H9 (cell line): ENCODE data around the gene DNAAF5. TPM values are rescaled to one million over a fixed set of nuclear protein-coding genes. Genes with fewer than 3 reads are reported as not detected.
A peak's percentile ranks its signal among the peaks of the same experiment; 100 is the strongest.

Source experiments
- DNase-seq: peaks from one replicate; pipeline ENCODE4 v3.0.0-alpha.2; 2017
- H2AFZ ChIP-seq: one replicate; pipeline ENCODE4 v1.6.1; 2013; ENCODE audit warnings: mild to moderate bottlenecking, low read length, control low read depth, moderate library complexity
- H2AK5ac ChIP-seq: 2 replicates; pipeline ENCODE4 v1.6.1; 2013; ENCODE audit warnings: low read length, control low read depth, mixed read lengths; ENCODE audit not compliant: insufficient read length
- H2BK120ac ChIP-seq: one replicate; pipeline ENCODE4 v1.6.1; 2013; ENCODE audit warnings: low read depth, mild to moderate bottlenecking, low read length, control low read depth, inconsistent platforms; ENCODE audit not compliant: poor library complexity, severe bottlenecking
- H2BK12ac ChIP-seq: 2 replicates; pipeline ENCODE4 v1.6.1; 2013; ENCODE audit warnings: low read length, control low read depth, mixed read lengths, low read depth; ENCODE audit not compliant: insufficient read length
- H2BK15ac ChIP-seq: 2 replicates; pipeline ENCODE4 v1.6.1; 2013; ENCODE audit warnings: low read depth, low read length, control low read depth
- H2BK20ac ChIP-seq: one replicate; pipeline ENCODE4 v1.6.1; 2013; ENCODE audit warnings: low read depth, mild to moderate bottlenecking, low read length, control low read depth, inconsistent platforms; ENCODE audit not compliant: poor library complexity, severe bottlenecking
- H2BK5ac ChIP-seq: 2 replicates; pipeline ENCODE4 v1.6.1; 2013; ENCODE audit warnings: low read length, control low read depth, mixed read lengths; ENCODE audit not compliant: insufficient read length
- H3K14ac ChIP-seq: 2 replicates; pipeline ENCODE4 v1.6.1; 2013; ENCODE audit warnings: low read length, control low read depth; ENCODE audit not compliant: insufficient read depth
- H3K18ac ChIP-seq: 2 replicates; pipeline ENCODE4 v1.6.1; 2013; ENCODE audit warnings: low read depth, mild to moderate bottlenecking, mixed read lengths, low read length, control low read depth; ENCODE audit not compliant: insufficient read length
- H3K23ac ChIP-seq: 2 replicates; pipeline ENCODE4 v1.6.1; 2013; ENCODE audit warnings: low read length, control low read depth, mixed read lengths, low read depth; ENCODE audit not compliant: insufficient read length
- H3K23me2 ChIP-seq: 2 replicates; pipeline ENCODE4 v1.6.1; 2013; ENCODE audit warnings: low read depth, mild to moderate bottlenecking, mixed read lengths, low read length, control low read depth; ENCODE audit not compliant: insufficient read length, poor library complexity, severe bottlenecking
- H3K27ac ChIP-seq: 2 replicates; pipeline ENCODE4 v1.5.1; 2013; ENCODE audit warnings: low read length, control low read depth, mixed read lengths, low read depth; ENCODE audit not compliant: insufficient read length
- H3K27me3 ChIP-seq: 2 replicates; pipeline ENCODE4 v1.6.1; 2013; ENCODE audit warnings: low read length, control low read depth, inconsistent platforms; ENCODE audit not compliant: insufficient read depth
- H3K4ac ChIP-seq: 2 replicates; pipeline ENCODE4 v1.6.1; 2013; ENCODE audit warnings: low read depth, mild to moderate bottlenecking, control low read depth, inconsistent platforms, low read length, moderate library complexity
- H3K4me1 ChIP-seq: 2 replicates; pipeline ENCODE4 v1.6.1; 2013; ENCODE audit warnings: low read length, control low read depth, inconsistent platforms; ENCODE audit not compliant: insufficient read depth
- H3K4me2 ChIP-seq: 2 replicates; pipeline ENCODE4 v1.6.1; 2013; ENCODE audit warnings: low read length, control low read depth, mixed read lengths; ENCODE audit not compliant: insufficient read length, insufficient read depth
- H3K56ac ChIP-seq: 2 replicates; pipeline ENCODE4 v1.6.1; 2013; ENCODE audit warnings: low read depth, mild to moderate bottlenecking, mixed read lengths, low read length, control low read depth; ENCODE audit not compliant: insufficient read length
- H3K79me1 ChIP-seq: 2 replicates; pipeline ENCODE4 v1.6.1; 2013; ENCODE audit warnings: low read depth, mild to moderate bottlenecking, moderate library complexity, low read length, control low read depth, inconsistent platforms; ENCODE audit not compliant: insufficient read depth, poor library complexity, severe bottlenecking
- H3K79me2 ChIP-seq: 2 replicates; pipeline ENCODE4 v1.6.1; 2013; ENCODE audit warnings: low read length, control low read depth, inconsistent platforms; ENCODE audit not compliant: insufficient read depth
- H3K9ac ChIP-seq: 2 replicates; pipeline ENCODE4 v1.6.1; 2013; ENCODE audit warnings: low read length, control low read depth, mixed read lengths; ENCODE audit not compliant: insufficient read length; ENCODE audit errors: extremely low read depth
- H3K9me3 ChIP-seq: one replicate; pipeline ENCODE4 v1.6.1; 2013; ENCODE audit warnings: low read depth, low read length, inconsistent platforms; ENCODE audit not compliant: control insufficient read depth
- H3T11ph ChIP-seq: one replicate; pipeline ENCODE4 v1.6.1; 2013; ENCODE audit warnings: mild to moderate bottlenecking, low read length, control low read depth, inconsistent platforms
- H4K20me1 ChIP-seq: one replicate; pipeline ENCODE4 v1.6.1; 2013; ENCODE audit not compliant: control insufficient read depth, insufficient read length, insufficient read depth
- H4K5ac ChIP-seq: 2 replicates; pipeline ENCODE4 v1.6.1; 2013; ENCODE audit warnings: low read depth, mild to moderate bottlenecking, mixed read lengths, low read length, control low read depth; ENCODE audit not compliant: insufficient read length
- H4K8ac ChIP-seq: replicated peaks from 2 replicates; pipeline ENCODE4 v1.6.1; 2013; ENCODE audit warnings: low read length, control low read depth, mixed read lengths, low read depth; ENCODE audit not compliant: insufficient read length
- H4K91ac ChIP-seq: 2 replicates; pipeline ENCODE4 v1.6.1; 2013; ENCODE audit warnings: low read depth, mild to moderate bottlenecking, moderate library complexity, mixed read lengths, low read length, control low read depth; ENCODE audit not compliant: insufficient read length
- H3K27ac Mint-ChIP-seq, 3 experiments: 2 replicates in 2 of 3; 3 replicates in 1 of 3; pipeline ENCODE4 v1.8.0; 2020 to 2021; ENCODE audit warnings: mixed read lengths in 3 of 3, mild to moderate bottlenecking in 1 of 3, moderate library complexity in 1 of 3
- H3K27me3 Mint-ChIP-seq: 2 replicates; pipeline ENCODE4 v1.8.0; 2021; ENCODE audit warnings: low read depth, mild to moderate bottlenecking, moderate library complexity, mixed read lengths
- H3K36me3 Mint-ChIP-seq, 3 experiments: 2 replicates in 2 of 3; 3 replicates in 1 of 3; pipeline ENCODE4 v1.8.0; 2020 to 2021; ENCODE audit warnings: low read depth in 3 of 3, mixed read lengths in 3 of 3; ENCODE audit not compliant: insufficient read depth in 1 of 3
- H3K4me1 Mint-ChIP-seq, 2 experiments: 2 replicates each; pipeline ENCODE4 v1.8.0; 2020; ENCODE audit warnings: mixed read lengths in 2 of 2
- H3K4me3 Mint-ChIP-seq, 2 experiments: 2 replicates in 1 of 2; 3 replicates in 1 of 2; pipeline ENCODE4 v1.8.0; 2020 to 2021; ENCODE audit warnings: mild to moderate bottlenecking in 2 of 2, mixed read lengths in 2 of 2, moderate library complexity in 1 of 2
- H3K9me3 Mint-ChIP-seq, 2 experiments: 2 replicates in 1 of 2; 3 replicates in 1 of 2; pipeline ENCODE4 v1.8.0; 2020; ENCODE audit warnings: mild to moderate bottlenecking in 2 of 2, mixed read lengths in 2 of 2, moderate library complexity in 1 of 2
- WGBS: extraction: QIAGEN DNeasy Blood & Tissue Kit; methylation state at CpG from one replicate; pipeline ENCODE4 v1.1.7; 2013; ENCODE audit warnings: missing lambda C conversion rate, low lambda C conversion rate, mixed read lengths; ENCODE audit not compliant: insufficient read length; ENCODE audit errors: extremely low coverage; 5-methylcytosine and 5-hydroxymethylcytosine counted together
- total RNA-seq: library from RNA; stranded (reverse); gene quantifications from 2 replicates; pipeline ENCODE4 v1.2.1, GENCODE V29; 2021
- TF ChIP-seq, protein P1 (sequence below): fragments of 200-600 bp; sonication (generic); conservative IDR thresholded peaks from 3 replicates; pipeline ENCODE4 v1.8.0; 2021; ENCODE audit warnings: antibody characterized with exemption, mild to moderate bottlenecking

The DNAAF5 gene
- total RNA-seq, 1 experiment from 2014 or later, result 43.5 TPM

GRCh38 chr7:767580-767940 lies 41.1 kb downstream of the DNAAF5 start:
- Histone ChIP-seq H3K23ac (no peak overlapping the region), H3K79me2 (no peaks in the 10 kb centered on the region), H2AK5ac (no peak overlapping the region), H3K79me1 (no peaks in the 10 kb centered on the region), H3K4me1 (no peaks in the 10 kb centered on the region), H3K56ac (no peak overlapping the region), H3K14ac (no peak overlapping the region), H3K18ac (no peak overlapping the region), H4K20me1 (no peaks in the 10 kb centered on the region), H2BK120ac (no peak overlapping the region), H2BK20ac (no peak overlapping the region), H3K9me3 (no peaks in the 10 kb centered on the region), H3K9ac (no peak overlapping the region), H2BK12ac (no peak overlapping the region), H3K4me2 (no peak overlapping the region), H3K4ac (no peak overlapping the region), H3T11ph (no peak overlapping the region), H3K27ac (no peak overlapping the region), H4K8ac (no peak overlapping the region), H2BK5ac (no peak overlapping the region), H3K27me3 (no peaks in the 10 kb centered on the region), H4K91ac (no peak overlapping the region), H4K5ac (no peak overlapping the region), H2BK15ac (no peak overlapping the region), H2AFZ (no peak overlapping the region), H3K23me2 (no peaks in the 10 kb centered on the region)
- Mint-ChIP-seq H3K4me1 (no peaks in the 10 kb centered on the region), H3K9me3 (no peaks in the 10 kb centered on the region; a peak in 1 of 5 replicates), H3K4me3 (peak overlapping the region in 1 of 2 experiments; percentile 37; a peak in 1 of 5 replicates), H3K27me3 (no peaks in the 10 kb centered on the region), H3K27ac (peak overlapping the region in 2 of 3 experiments; percentile 47 to 58; a peak in 2 of 7 replicates), H3K36me3 (peaks cover 25 to 52% (median 40%) of the 10 kb centered on the region in 3 experiments)
- TF ChIP-seq, protein P1, sequence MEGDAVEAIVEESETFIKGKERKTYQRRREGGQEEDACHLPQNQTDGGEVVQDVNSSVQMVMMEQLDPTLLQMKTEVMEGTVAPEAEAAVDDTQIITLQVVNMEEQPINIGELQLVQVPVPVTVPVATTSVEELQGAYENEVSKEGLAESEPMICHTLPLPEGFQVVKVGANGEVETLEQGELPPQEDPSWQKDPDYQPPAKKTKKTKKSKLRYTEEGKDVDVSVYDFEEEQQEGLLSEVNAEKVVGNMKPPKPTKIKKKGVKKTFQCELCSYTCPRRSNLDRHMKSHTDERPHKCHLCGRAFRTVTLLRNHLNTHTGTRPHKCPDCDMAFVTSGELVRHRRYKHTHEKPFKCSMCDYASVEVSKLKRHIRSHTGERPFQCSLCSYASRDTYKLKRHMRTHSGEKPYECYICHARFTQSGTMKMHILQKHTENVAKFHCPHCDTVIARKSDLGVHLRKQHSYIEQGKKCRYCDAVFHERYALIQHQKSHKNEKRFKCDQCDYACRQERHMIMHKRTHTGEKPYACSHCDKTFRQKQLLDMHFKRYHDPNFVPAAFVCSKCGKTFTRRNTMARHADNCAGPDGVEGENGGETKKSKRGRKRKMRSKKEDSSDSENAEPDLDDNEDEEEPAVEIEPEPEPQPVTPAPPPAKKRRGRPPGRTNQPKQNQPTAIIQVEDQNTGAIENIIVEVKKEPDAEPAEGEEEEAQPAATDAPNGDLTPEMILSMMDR, result no peak
- DNase-seq, result no peak
- no CpG with 5 or more reads among the region's 21 CpGs for WGBS
